WTC11 (cell line): ENCODE data around the gene PANX2. TPM values are rescaled to one million over a fixed set of nuclear protein-coding genes. Genes with fewer than 3 reads are reported as not detected.

Experiments used
- ATAC-seq: fragments of 200-7000 bp; cut with Tn5 transposase; 2 replicates; pipeline ENCODE4 v1.10.0; 2021; ENCODE audit warnings: mild to moderate bottlenecking, moderate library complexity
- CTCF ChIA-PET: fragments of 300-600 bp; sonication (Branson Sonifier 250); formaldehyde crosslinking; loops from one replicate; lab custom pipeline; 2021; ENCODE audit warnings: antibody characterized with exemption; lab: Charles Lee
- POLR2A ChIA-PET: fragments of 350-600 bp; sonication (Branson Sonifier 250); formaldehyde crosslinking; loops from one replicate; lab custom pipeline; 2021; ENCODE audit warnings: antibody characterized with exemption; lab: Charles Lee
- DNase-seq: peaks from one replicate; pipeline ENCODE4 v3.0.0; 2021; ENCODE audit warnings: low spot score
- H3K27ac Mint-ChIP-seq: 2 replicates; pipeline ENCODE4 v1.8.0; 2021; ENCODE audit warnings: mixed read lengths
- H3K27me3 Mint-ChIP-seq: 2 replicates; pipeline ENCODE4 v1.8.0; 2021; ENCODE audit warnings: low read depth, mild to moderate bottlenecking, moderate library complexity, mixed read lengths
- H3K36me3 Mint-ChIP-seq: 2 replicates; pipeline ENCODE4 v1.8.0; 2021; ENCODE audit warnings: mixed read lengths
- H3K4me1 Mint-ChIP-seq: 2 replicates; pipeline ENCODE4 v1.8.0; 2022; ENCODE audit warnings: mixed read lengths
- H3K4me3 Mint-ChIP-seq: 2 replicates; pipeline ENCODE4 v1.8.0; 2021; ENCODE audit warnings: mild to moderate bottlenecking, moderate library complexity, mixed read lengths
- H3K9me3 Mint-ChIP-seq: 2 replicates; pipeline ENCODE4 v1.8.0; 2021; ENCODE audit warnings: mixed read lengths
- CBFB ChIP-seq: sonication (generic); formaldehyde crosslinking; IDR thresholded peaks from 2 replicates; pipeline ENCODE4 v1.8.1; 2022; ENCODE audit warnings: mild to moderate bottlenecking, low read depth, missing genetic modification reagents
- CREM ChIP-seq: sonication (generic); formaldehyde crosslinking; IDR thresholded peaks from 2 replicates; pipeline ENCODE4 v1.8.1; 2022; ENCODE audit warnings: mild to moderate bottlenecking, missing genetic modification reagents, moderate library complexity
- E2F4 ChIP-seq: sonication (generic); formaldehyde crosslinking; IDR thresholded peaks from 2 replicates; pipeline ENCODE4 v1.8.1; 2022; ENCODE audit warnings: low read depth, mild to moderate bottlenecking, moderate library complexity, missing genetic modification reagents, borderline replicate concordance
- EMX1 ChIP-seq: fragments of 250-450 bp; sonication (Bioruptor Pico); IDR thresholded peaks from 2 replicates; pipeline ENCODE4 v1.8.0; 2021; ENCODE audit warnings: mild to moderate bottlenecking
- MXD4 ChIP-seq: fragments of 250-450 bp; sonication (Bioruptor Pico); IDR thresholded peaks from 2 replicates; pipeline ENCODE4 v1.8.0; 2021; ENCODE audit warnings: mild to moderate bottlenecking, moderate library complexity, borderline replicate concordance
- NR1H2 ChIP-seq: sonication (generic); formaldehyde crosslinking; IDR thresholded peaks from 2 replicates; pipeline ENCODE4 v1.9.0; 2021; ENCODE audit warnings: mild to moderate bottlenecking, moderate library complexity, missing genetic modification reagents
- TCF7 ChIP-seq: sonication (generic); formaldehyde crosslinking; IDR thresholded peaks from 2 replicates; pipeline ENCODE4 v1.8.0; 2022; ENCODE audit warnings: mild to moderate bottlenecking, low read depth, missing genetic modification reagents, moderate library complexity
- TEAD4 ChIP-seq: sonication (generic); formaldehyde crosslinking; IDR thresholded peaks from 2 replicates; pipeline ENCODE4 v1.8.0; 2022; ENCODE audit warnings: mild to moderate bottlenecking, missing genetic modification reagents
- ZNF121 ChIP-seq: sonication (generic); formaldehyde crosslinking; IDR thresholded peaks from 2 replicates; pipeline ENCODE4 v1.8.0; 2023; ENCODE audit warnings: missing genetic modification reagents
- ZNF138 ChIP-seq: sonication (generic); formaldehyde crosslinking; conservative IDR thresholded peaks from 2 replicates; pipeline ENCODE4 v1.8.1; 2022; ENCODE audit warnings: mild to moderate bottlenecking, moderate library complexity, missing genetic modification reagents
- ZNF425 ChIP-seq: fragments of 250-450 bp; sonication (Bioruptor Pico); conservative IDR thresholded peaks from 2 replicates; pipeline ENCODE4 v1.9.0; 2021; ENCODE audit warnings: mild to moderate bottlenecking
- ZNF671 ChIP-seq: fragments of 250-450 bp; sonication (Bioruptor Pico); IDR thresholded peaks from 2 replicates; pipeline ENCODE4 v1.8.0; 2021; ENCODE audit warnings: mild to moderate bottlenecking
- total RNA-seq: library from RNA; stranded (reverse); gene quantifications from 3 replicates; pipeline ENCODE4 v1.2.3, GENCODE V29; 2021
- TF ChIP-seq, protein P1 (sequence below): sonication (generic); formaldehyde crosslinking; IDR thresholded peaks from 2 replicates; pipeline ENCODE4 v1.8.0; 2022; ENCODE audit warnings: mild to moderate bottlenecking, missing genetic modification reagents
- TF ChIP-seq, protein P2 (sequence below): sonication (generic); formaldehyde crosslinking; IDR thresholded peaks from 2 replicates; pipeline ENCODE4 v1.8.1; 2023; ENCODE audit warnings: mild to moderate bottlenecking, moderate library complexity, missing genetic modification reagents
- TF ChIP-seq, protein P3 (sequence below): sonication (generic); formaldehyde crosslinking; IDR thresholded peaks from 2 replicates; pipeline ENCODE4 v1.8.1; 2022; ENCODE audit warnings: mild to moderate bottlenecking, moderate library complexity, missing genetic modification reagents
- TF ChIP-seq, protein P4 (sequence below): fragments of 250-450 bp; sonication (Bioruptor Pico); IDR thresholded peaks from 2 replicates; pipeline ENCODE4 v1.9.0; 2021; ENCODE audit warnings: mild to moderate bottlenecking
- TF ChIP-seq, protein P5 (sequence below): sonication (generic); formaldehyde crosslinking; conservative IDR thresholded peaks from 2 replicates; pipeline ENCODE4 v1.8.1; 2022; ENCODE audit warnings: mild to moderate bottlenecking, missing genetic modification reagents

Gene PANX2
- total RNA-seq, 1 experiment from 2014 or later = 10.2 TPM

DNA sequence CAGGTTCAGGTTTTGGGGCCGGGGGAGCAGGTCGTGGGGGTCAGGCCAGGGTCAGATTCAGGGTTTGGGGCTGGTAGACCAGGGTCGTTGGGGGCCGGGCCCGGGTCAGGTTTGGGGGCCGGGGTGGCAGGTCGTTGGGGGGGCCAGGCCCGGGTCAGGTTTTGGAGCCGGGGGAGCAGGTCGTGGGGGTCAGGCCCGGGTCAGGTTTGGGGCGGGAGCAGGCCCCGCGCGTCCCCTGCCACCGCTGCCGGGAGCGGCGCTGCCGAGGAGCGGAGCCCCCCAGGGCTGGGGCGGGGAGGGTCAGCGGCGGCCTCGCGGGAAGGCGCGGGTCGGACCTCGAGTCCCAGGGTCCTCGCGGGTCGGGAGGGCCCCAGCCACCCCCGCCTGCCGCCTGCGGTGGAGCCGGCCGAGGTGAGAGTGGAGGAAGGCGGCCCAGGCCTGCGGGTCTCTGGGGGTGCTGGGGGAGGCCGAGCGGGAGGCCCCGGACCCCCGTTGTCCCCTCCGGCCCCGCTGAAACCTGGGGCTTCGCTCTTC is 15.7 kb downstream of the PANX2 start:
- Mint-ChIP-seq H3K27me3 (no peaks in the 10 kb centered on the region; the same call in 1 of the 2 replicates), H3K36me3 (no peaks in the 10 kb centered on the region; the same call in 1 of the 2 replicates), H3K4me3 (peak overlapping the region; percentile 93), H3K4me1 (peaks cover 16% of the 10 kb centered on the region), H3K27ac (no peak overlapping the region), H3K9me3 (no peaks in the 10 kb centered on the region)
- ChIA-PET POLR2A (no interaction called here), CTCF (interaction anchor here (1.1 to 1.6 kb wide), 2 partner anchors 37 to 55 kb away, joined by 4 to 8 read pairs; no protein-coding TSS in a partner anchor)
- DNase-seq (no peak), ATAC-seq (no peak)
- TF ChIP-seq, protein P1, sequence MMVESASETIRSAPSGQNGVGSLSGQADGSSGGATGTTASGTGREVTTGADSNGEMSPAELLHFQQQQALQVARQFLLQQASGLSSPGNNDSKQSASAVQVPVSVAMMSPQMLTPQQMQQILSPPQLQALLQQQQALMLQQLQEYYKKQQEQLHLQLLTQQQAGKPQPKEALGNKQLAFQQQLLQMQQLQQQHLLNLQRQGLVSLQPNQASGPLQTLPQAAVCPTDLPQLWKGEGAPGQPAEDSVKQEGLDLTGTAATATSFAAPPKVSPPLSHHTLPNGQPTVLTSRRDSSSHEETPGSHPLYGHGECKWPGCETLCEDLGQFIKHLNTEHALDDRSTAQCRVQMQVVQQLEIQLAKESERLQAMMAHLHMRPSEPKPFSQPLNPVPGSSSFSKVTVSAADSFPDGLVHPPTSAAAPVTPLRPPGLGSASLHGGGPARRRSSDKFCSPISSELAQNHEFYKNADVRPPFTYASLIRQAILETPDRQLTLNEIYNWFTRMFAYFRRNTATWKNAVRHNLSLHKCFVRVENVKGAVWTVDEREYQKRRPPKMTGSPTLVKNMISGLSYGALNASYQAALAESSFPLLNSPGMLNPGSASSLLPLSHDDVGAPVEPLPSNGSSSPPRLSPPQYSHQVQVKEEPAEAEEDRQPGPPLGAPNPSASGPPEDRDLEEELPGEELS (CRISPR knock-in tag) = 0 out of 2 replicates have a peak, but pooled peaks have one; percentile 19
- no peak for TF ChIP-seq ZNF121
- TF ChIP-seq, protein P2, sequence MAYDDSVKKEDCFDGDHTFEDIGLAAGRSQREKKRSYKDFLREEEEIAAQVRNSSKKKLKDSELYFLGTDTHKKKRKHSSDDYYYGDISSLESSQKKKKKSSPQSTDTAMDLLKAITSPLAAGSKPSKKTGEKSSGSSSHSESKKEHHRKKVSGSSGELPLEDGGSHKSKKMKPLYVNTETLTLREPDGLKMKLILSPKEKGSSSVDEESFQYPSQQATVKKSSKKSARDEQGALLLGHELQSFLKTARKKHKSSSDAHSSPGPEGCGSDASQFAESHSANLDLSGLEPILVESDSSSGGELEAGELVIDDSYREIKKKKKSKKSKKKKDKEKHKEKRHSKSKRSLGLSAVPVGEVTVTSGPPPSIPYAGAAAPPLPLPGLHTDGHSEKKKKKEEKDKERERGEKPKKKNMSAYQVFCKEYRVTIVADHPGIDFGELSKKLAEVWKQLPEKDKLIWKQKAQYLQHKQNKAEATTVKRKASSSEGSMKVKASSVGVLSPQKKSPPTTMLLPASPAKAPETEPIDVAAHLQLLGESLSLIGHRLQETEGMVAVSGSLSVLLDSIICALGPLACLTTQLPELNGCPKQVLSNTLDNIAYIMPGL (CRISPR knock-in tag) = 0 out of 2 replicates have a peak, but pooled peaks have one; percentile 54
- no peak for TF ChIP-seq TCF7
- no peak for TF ChIP-seq EMX1 (CRISPR knock-in tag)
- TF ChIP-seq, protein P3, sequence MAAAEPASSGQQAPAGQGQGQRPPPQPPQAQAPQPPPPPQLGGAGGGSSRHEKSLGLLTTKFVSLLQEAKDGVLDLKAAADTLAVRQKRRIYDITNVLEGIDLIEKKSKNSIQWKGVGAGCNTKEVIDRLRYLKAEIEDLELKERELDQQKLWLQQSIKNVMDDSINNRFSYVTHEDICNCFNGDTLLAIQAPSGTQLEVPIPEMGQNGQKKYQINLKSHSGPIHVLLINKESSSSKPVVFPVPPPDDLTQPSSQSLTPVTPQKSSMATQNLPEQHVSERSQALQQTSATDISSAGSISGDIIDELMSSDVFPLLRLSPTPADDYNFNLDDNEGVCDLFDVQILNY (CRISPR knock-in tag) = 0 out of 2 replicates have a peak, but pooled peaks have one; percentile 31
- no peak for TF ChIP-seq ZNF425 (CRISPR knock-in tag)
- no peak for TF ChIP-seq MXD4 (CRISPR knock-in tag)
- no peak for TF ChIP-seq TEAD4 (CRISPR knock-in tag)
- TF ChIP-seq CREM = no peak
- TF ChIP-seq, protein P4, sequence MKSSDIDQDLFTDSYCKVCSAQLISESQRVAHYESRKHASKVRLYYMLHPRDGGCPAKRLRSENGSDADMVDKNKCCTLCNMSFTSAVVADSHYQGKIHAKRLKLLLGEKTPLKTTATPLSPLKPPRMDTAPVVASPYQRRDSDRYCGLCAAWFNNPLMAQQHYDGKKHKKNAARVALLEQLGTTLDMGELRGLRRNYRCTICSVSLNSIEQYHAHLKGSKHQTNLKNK = no peak
- no peak for TF ChIP-seq ZNF138 (CRISPR knock-in tag)
- TF ChIP-seq ZNF671 (CRISPR knock-in tag) = no peak
- no peak for TF ChIP-seq NR1H2 (CRISPR knock-in tag)
- no peak for TF ChIP-seq CBFB (CRISPR knock-in tag)
- TF ChIP-seq, protein P5, sequence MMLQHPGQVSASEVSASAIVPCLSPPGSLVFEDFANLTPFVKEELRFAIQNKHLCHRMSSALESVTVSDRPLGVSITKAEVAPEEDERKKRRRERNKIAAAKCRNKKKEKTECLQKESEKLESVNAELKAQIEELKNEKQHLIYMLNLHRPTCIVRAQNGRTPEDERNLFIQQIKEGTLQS (CRISPR knock-in tag) = no peak
- TF ChIP-seq E2F4 (CRISPR knock-in tag) = no peak
